KOPT-K1 (cell line): ENCODE results near the gene CTNNA3.

Experiments used
- H3K27ac ChIP-seq: fragments of 200-600 bp; sonication (generic); 2 replicates; pipeline ENCODE4 v1.5.1; 2016; ENCODE audit warnings: antibody characterized with exemption, mild to moderate bottlenecking, low read depth, low read length; ENCODE audit not compliant: poor library complexity, severe bottlenecking
- H3K36me3 ChIP-seq: fragments of 200-600 bp; sonication (generic); 2 replicates; pipeline ENCODE4 v1.5.1; 2017; ENCODE audit warnings: antibody characterized with exemption, mild to moderate bottlenecking, low read length, moderate library complexity; ENCODE audit not compliant: insufficient read depth
- H3K9me3 ChIP-seq: fragments of 200-600 bp; sonication (generic); 2 replicates; pipeline ENCODE4 v1.5.1; 2017; ENCODE audit warnings: antibody characterized with exemption, low read length, mild to moderate bottlenecking; ENCODE audit not compliant: insufficient read depth, poor library complexity, severe bottlenecking

CTNNA3 gene

GRCh38 chr10:65911151-65911835 is 1784.7 kb downstream of the CTNNA3 start:
- Histone ChIP-seq H3K27ac (no peak overlapping the region), H3K9me3 (no peaks in the 10 kb centered on the region), H3K36me3 (no peaks in the 10 kb centered on the region)

GRCh38 chr10:65910209-65910608 is 1785.8 kb downstream of the CTNNA3 start:
- Histone ChIP-seq H3K27ac (no peak overlapping the region), H3K36me3 (no peaks in the 10 kb centered on the region), H3K9me3 (no peaks in the 10 kb centered on the region)

GRCh38 chr10:65907199-65907712 is 1788.7 kb downstream of the CTNNA3 start:
- H3K9me3 ChIP-seq: no peaks in the 10 kb centered on the region
- H3K36me3 ChIP-seq: no peaks in the 10 kb centered on the region
- H3K27ac ChIP-seq: no peak overlapping the region

- Histone ChIP-seq H3K9me3 (no peaks in the 10 kb centered on the region), H3K27ac (no peak overlapping the region), H3K36me3 (no peaks in the 10 kb centered on the region)
Observed at GRCh38 chr10:65903620-65904019, 1792.4 kb downstream of the CTNNA3 start.

- no peak overlapping the region for H3K27ac ChIP-seq
- no peaks in the 10 kb centered on the region for H3K9me3 ChIP-seq
- no peaks in the 10 kb centered on the region for H3K36me3 ChIP-seq
Observed at GRCh38 chr10:65900271-65900670, 1795.7 kb downstream of the CTNNA3 start.

- no peaks in the 10 kb centered on the region for H3K36me3 ChIP-seq
- no peak overlapping the region for H3K27ac ChIP-seq
Observed at GRCh38 chr10:65898055-65898454, 1797.9 kb downstream of the CTNNA3 start.

GRCh38 chr10:65894961-65895360 is 1801.0 kb downstream of the CTNNA3 start:
- no peak overlapping the region for H3K27ac ChIP-seq

More at GRCh38 chr10:65898055-65898454, 1797.9 kb downstream of the CTNNA3 start:
- no peaks in the 10 kb centered on the region for H3K9me3 ChIP-seq

GRCh38 chr10:65894379-65894778 is 1801.6 kb downstream of the CTNNA3 start:
- Histone ChIP-seq H3K9me3 (no peaks in the 10 kb centered on the region), H3K36me3 (no peaks in the 10 kb centered on the region), H3K27ac (no peak overlapping the region)

More at GRCh38 chr10:65894961-65895360, 1801.0 kb downstream of the CTNNA3 start:
- H3K36me3 ChIP-seq: no peaks in the 10 kb centered on the region
- no peaks in the 10 kb centered on the region for H3K9me3 ChIP-seq

GRCh38 chr10:65893676-65894075 is 1802.3 kb downstream of the CTNNA3 start:
- Histone ChIP-seq H3K27ac (no peak overlapping the region), H3K9me3 (no peaks in the 10 kb centered on the region), H3K36me3 (no peaks in the 10 kb centered on the region)

GRCh38 chr10:65892284-65892683 is 1803.7 kb downstream of the CTNNA3 start:
- no peak overlapping the region for H3K27ac ChIP-seq
- no peaks in the 10 kb centered on the region for H3K36me3 ChIP-seq
- no peaks in the 10 kb centered on the region for H3K9me3 ChIP-seq

GRCh38 chr10:65891073-65891981 is 1804.7 kb downstream of the CTNNA3 start:
- Histone ChIP-seq H3K27ac (no peak overlapping the region), H3K9me3 (no peaks in the 10 kb centered on the region), H3K36me3 (no peaks in the 10 kb centered on the region)

GRCh38 chr10:65864529-65864928 is 1831.5 kb downstream of the CTNNA3 start:
- Histone ChIP-seq H3K36me3 (no peaks in the 10 kb centered on the region), H3K9me3 (no peaks in the 10 kb centered on the region), H3K27ac (no peak overlapping the region)

GRCh38 chr10:65864036-65864435 is 1832.0 kb downstream of the CTNNA3 start:
- H3K9me3 ChIP-seq: no peaks in the 10 kb centered on the region
- no peak overlapping the region for H3K27ac ChIP-seq
- H3K36me3 ChIP-seq: no peaks in the 10 kb centered on the region
